NCI-H2081 treated with DMSO at 0.1 percent for 48 hours (cell line): ENCODE results near the gene SEC22B.
"Not testable (repeated sequence)": the region's sequence is repeated elsewhere in the genome, so short reads cannot be mapped to it uniquely, and the experiment has no call there.

Experiments
- DNase-seq: peaks from one replicate; lab custom pipeline; 2025; lab: John Stamatoyannopoulos, UW

SEC22B gene

GRCh38 chr1:120144626-120145025, 31.7 kb downstream of the SEC22B start:
- not testable (repeated sequence) for DNase-seq

GRCh38 chr1:120144169-120144568, 32.2 kb downstream of the SEC22B start:
- DNase-seq: not testable (repeated sequence)

GRCh38 chr1:120143334-120143733, 33.0 kb downstream of the SEC22B start:
- DNase-seq: not testable (repeated sequence)

- DNase-seq: not testable (repeated sequence)
These were observed 33.6 kb downstream of the SEC22B start for GRCh38 chr1:120142512-120143263.

GRCh38 chr1:120141865-120142264, 34.5 kb downstream of the SEC22B start:
- DNase-seq: not testable (repeated sequence)

GRCh38 chr1:120140656-120141265, 35.6 kb downstream of the SEC22B start:
- not testable (repeated sequence) for DNase-seq

- DNase-seq: not testable (repeated sequence)
These were observed 40.2 kb downstream of the SEC22B start for GRCh38 chr1:120136086-120136485.

GRCh38 chr1:120133928-120134325, 42.4 kb downstream of the SEC22B start:
- not testable (repeated sequence) for DNase-seq

- no peak for DNase-seq
These were observed 42.9 kb downstream of the SEC22B start for GRCh38 chr1:120133228-120133927.

- DNase-seq: not testable (repeated sequence)
These were observed 43.9 kb downstream of the SEC22B start for GRCh38 chr1:120132406-120132763.

- DNase-seq: not testable (repeated sequence)
These were observed 44.5 kb downstream of the SEC22B start for GRCh38 chr1:120131611-120132405.

- DNase-seq: not testable (repeated sequence)
These were observed 48.4 kb downstream of the SEC22B start for GRCh38 chr1:120127921-120128320.

- not testable (repeated sequence) for DNase-seq
These were observed 50.1 kb downstream of the SEC22B start for GRCh38 chr1:120126216-120126615.

- not testable (repeated sequence) for DNase-seq
These were observed 51.7 kb downstream of the SEC22B start for GRCh38 chr1:120124628-120125027.

GRCh38 chr1:120123813-120124510, 52.4 kb downstream of the SEC22B start:
- not testable (repeated sequence) for DNase-seq

- DNase-seq: not testable (repeated sequence)
These were observed 53.9 kb downstream of the SEC22B start for GRCh38 chr1:120122262-120122893.

- DNase-seq: not testable (repeated sequence)
These were observed 54.5 kb downstream of the SEC22B start for GRCh38 chr1:120121830-120122229.

- not testable (repeated sequence) for DNase-seq
These were observed 55.8 kb downstream of the SEC22B start for GRCh38 chr1:120120525-120120924.

GRCh38 chr1:120117371-120118177, 58.7 kb downstream of the SEC22B start:
- DNase-seq: not testable (repeated sequence)

GRCh38 chr1:120116094-120116493, 60.2 kb downstream of the SEC22B start:
- not testable (repeated sequence) for DNase-seq
